CD4-positive, alpha-beta T cell (primary cell): ENCODE data around the gene GPC6. TPM values are rescaled to one million over a fixed set of nuclear protein-coding genes. Genes with fewer than 3 reads are reported as not detected.

Source experiments
- ATAC-seq: fragments of 200-7000 bp; cut with Tn5 transposase; one replicate; pipeline ENCODE4 v1.10.0; 2022; ENCODE audit warnings: mild to moderate bottlenecking; ENCODE audit not compliant: poor library complexity
- CTCF ChIA-PET: fragments of 350-600 bp; sonication (Branson Sonifier 250); formaldehyde crosslinking; loops from one replicate; lab custom pipeline; 2021; ENCODE audit warnings: antibody characterized with exemption, inconsistent platforms; lab: Charles Lee
- POLR2A ChIA-PET: fragments of 350-600 bp; sonication (Branson Sonifier 250); formaldehyde crosslinking; loops from one replicate; lab custom pipeline; 2021; ENCODE audit warnings: antibody characterized with exemption, inconsistent platforms; lab: Charles Lee
- DNase-seq, 14 experiments: peaks; one replicate each; pipeline ENCODE4 v3.0.0-alpha.2; 2013 to 2020; ENCODE audit warnings: mixed read lengths in 2 of 14
- H3K27ac ChIP-seq, 2 donors: one replicate each; pipeline versions ENCODE4 v1.5.1 to v1.7.0; 2013; ENCODE audit warnings: low read length in 2 of 2, low read depth in 1 of 2, mild to moderate bottlenecking in 1 of 2
- H3K27me3 ChIP-seq, 2 experiments: 1 replicate in 1 of 2; 2 replicates in 1 of 2; pipeline versions ENCODE4 v1.6.1 to v1.7.0; 2013; ENCODE audit warnings: low read length in 2 of 2, control low read depth in 1 of 2, mild to moderate bottlenecking in 1 of 2, moderate library complexity in 1 of 2; ENCODE audit not compliant: insufficient read depth in 2 of 2, control insufficient read depth in 1 of 2
- H3K36me3 ChIP-seq: one replicate; pipeline ENCODE4 v1.6.1; 2013; ENCODE audit warnings: low read length, control low read depth; ENCODE audit not compliant: insufficient read depth
- H3K4me1 ChIP-seq: one replicate; pipeline ENCODE4 v1.6.1; 2013; ENCODE audit warnings: low read length, control low read depth; ENCODE audit not compliant: insufficient read depth
- H3K4me3 ChIP-seq: one replicate; pipeline ENCODE4 v1.5.1; 2013; ENCODE audit warnings: mild to moderate bottlenecking, low read length, moderate library complexity
- H3K9me3 ChIP-seq, 2 experiments: 1 replicate in 1 of 2; 2 replicates in 1 of 2; pipeline versions ENCODE4 v1.6.1 to v1.7.0; 2013; ENCODE audit warnings: low read length in 2 of 2, mild to moderate bottlenecking in 2 of 2, control low read depth in 1 of 2, moderate library complexity in 1 of 2; ENCODE audit not compliant: control insufficient read depth in 1 of 2, insufficient read depth in 1 of 2
- H3K27ac Mint-ChIP-seq: one replicate; pipeline ENCODE4 v1.8.0; 2020; ENCODE audit warnings: mixed read lengths
- H3K27me3 Mint-ChIP-seq: one replicate; pipeline ENCODE4 v1.8.0; 2021; ENCODE audit warnings: mixed read lengths
- H3K36me3 Mint-ChIP-seq: one replicate; pipeline ENCODE4 v1.8.0; 2021; ENCODE audit warnings: low read depth, mixed read lengths
- H3K4me1 Mint-ChIP-seq: one replicate; pipeline ENCODE4 v1.8.0; 2021; ENCODE audit warnings: low read depth, mixed read lengths
- H3K4me3 Mint-ChIP-seq: one replicate; pipeline ENCODE4 v1.8.0; 2020; ENCODE audit warnings: mild to moderate bottlenecking, mixed read lengths
- H3K9me3 Mint-ChIP-seq: one replicate; pipeline ENCODE4 v1.8.0; 2020; ENCODE audit warnings: mixed read lengths
- intact Hi-C, 2 experiments: fragments of 100-400 bp; cut with DNase I in 1 of 2; cut with micrococcal nuclease in 1 of 2; formaldehyde crosslinking; loops; one replicate each; pipeline versions ENCODE4 v1.15.1 to v1.9.0; 2023 to 2025; cut with DNase I, micrococcal nuclease
- total RNA-seq, 174 experiments: library from RNA in 2 of 174; stranded (reverse) in 2 of 174; gene quantifications; one replicate each; pipeline ENCODE4 v1.2.3 and lab custom pipeline; 2021 to 2026
- TF ChIP-seq, protein P1 (sequence below): fragments of 200-600 bp; IDR thresholded peaks from one replicate; pipeline ENCODE4 v1.8.0; 2022; ENCODE audit warnings: antibody characterized with exemption, mild to moderate bottlenecking

The GPC6 gene
- total RNA-seq, 2 experiments from 2014 or later: not detected

DNA sequence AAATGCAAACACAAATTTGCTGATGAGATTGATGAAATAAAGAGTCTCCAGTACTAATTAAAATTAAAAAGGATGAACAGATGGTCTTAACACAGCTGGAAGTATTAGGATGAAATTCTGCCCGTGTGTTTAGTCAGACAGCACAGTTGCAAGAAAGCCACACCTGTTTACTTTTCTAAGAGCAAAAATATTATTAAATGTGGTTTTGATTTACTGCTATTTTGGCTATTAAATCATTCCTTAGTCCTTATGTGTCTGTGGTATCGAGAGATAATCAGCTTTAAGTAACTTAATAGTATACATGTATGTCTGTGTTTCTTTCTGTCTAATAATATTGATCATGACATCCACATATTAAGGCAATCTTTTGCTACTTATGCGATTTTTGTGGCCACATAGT lies 494.9 kb downstream of the GPC6 start:
- no peaks in the 10 kb centered on the region for H3K4me1 Mint-ChIP-seq
- CTCF ChIA-PET: no interaction called here

DNA sequence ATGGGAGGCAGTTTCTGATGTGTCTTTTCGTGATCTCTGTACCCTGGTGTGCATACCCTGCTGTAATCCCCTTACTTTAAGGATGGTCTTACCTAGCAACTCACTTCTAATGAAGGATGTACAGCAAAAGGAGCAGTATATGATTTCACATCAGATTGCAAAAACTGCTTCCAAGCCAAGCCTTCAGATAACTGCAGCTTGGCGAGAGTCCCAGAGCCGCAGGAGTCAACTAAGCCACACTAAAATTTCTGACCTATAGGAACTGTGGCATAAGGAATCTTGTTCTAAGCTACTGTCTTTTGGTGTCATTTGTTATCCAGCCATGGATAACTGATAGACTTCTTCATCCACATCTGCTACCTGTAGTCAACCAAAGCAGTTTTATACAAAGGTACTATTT lies 496.7 kb downstream of the GPC6 start:
- H3K36me3 Mint-ChIP-seq: no peaks in the 10 kb centered on the region
- TF ChIP-seq, protein P1, sequence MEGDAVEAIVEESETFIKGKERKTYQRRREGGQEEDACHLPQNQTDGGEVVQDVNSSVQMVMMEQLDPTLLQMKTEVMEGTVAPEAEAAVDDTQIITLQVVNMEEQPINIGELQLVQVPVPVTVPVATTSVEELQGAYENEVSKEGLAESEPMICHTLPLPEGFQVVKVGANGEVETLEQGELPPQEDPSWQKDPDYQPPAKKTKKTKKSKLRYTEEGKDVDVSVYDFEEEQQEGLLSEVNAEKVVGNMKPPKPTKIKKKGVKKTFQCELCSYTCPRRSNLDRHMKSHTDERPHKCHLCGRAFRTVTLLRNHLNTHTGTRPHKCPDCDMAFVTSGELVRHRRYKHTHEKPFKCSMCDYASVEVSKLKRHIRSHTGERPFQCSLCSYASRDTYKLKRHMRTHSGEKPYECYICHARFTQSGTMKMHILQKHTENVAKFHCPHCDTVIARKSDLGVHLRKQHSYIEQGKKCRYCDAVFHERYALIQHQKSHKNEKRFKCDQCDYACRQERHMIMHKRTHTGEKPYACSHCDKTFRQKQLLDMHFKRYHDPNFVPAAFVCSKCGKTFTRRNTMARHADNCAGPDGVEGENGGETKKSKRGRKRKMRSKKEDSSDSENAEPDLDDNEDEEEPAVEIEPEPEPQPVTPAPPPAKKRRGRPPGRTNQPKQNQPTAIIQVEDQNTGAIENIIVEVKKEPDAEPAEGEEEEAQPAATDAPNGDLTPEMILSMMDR: no peak
- ChIA-PET POLR2A (no interaction called here), CTCF (no interaction called here)
- Histone ChIP-seq H3K4me1 (no peaks in the 10 kb centered on the region), H3K27me3 (no peaks in the 10 kb centered on the region), H3K36me3 (no peaks in the 10 kb centered on the region), H3K9me3 (no peaks in the 10 kb centered on the region), H3K4me3 (no peak overlapping the region), H3K27ac (no peak overlapping the region)
- peaks cover 5% of the 10 kb centered on the region for H3K9me3 Mint-ChIP-seq
- no peak for ATAC-seq
- intact Hi-C loops: no loop called here
- H3K4me1 Mint-ChIP-seq: no peaks in the 10 kb centered on the region
- no peak overlapping the region for H3K4me3 Mint-ChIP-seq
- H3K27ac Mint-ChIP-seq: no peak overlapping the region
- DNase-seq: no peak
- no peaks in the 10 kb centered on the region for H3K27me3 Mint-ChIP-seq

More for the DNA sequence above, 494.9 kb downstream of the GPC6 start:
- Histone ChIP-seq H3K36me3 (no peaks in the 10 kb centered on the region), H3K4me3 (no peak overlapping the region), H3K27me3 (no peaks in the 10 kb centered on the region), H3K27ac (no peak overlapping the region), H3K9me3 (no peaks in the 10 kb centered on the region), H3K4me1 (no peaks in the 10 kb centered on the region)
- no peak for ATAC-seq
- Mint-ChIP-seq H3K27me3 (no peaks in the 10 kb centered on the region), H3K27ac (no peak overlapping the region), H3K4me3 (no peak overlapping the region), H3K36me3 (no peaks in the 10 kb centered on the region), H3K9me3 (peaks cover 8% of the 10 kb centered on the region)
- TF ChIP-seq, protein P1: no peak
- no peak for DNase-seq
- POLR2A ChIA-PET: no interaction called here
- intact Hi-C loops: no loop called here

GRCh38 chr13:93724187-93724586 lies 497.6 kb downstream of the GPC6 start:
- POLR2A ChIA-PET: no interaction called here
- H3K4me3 ChIP-seq: no peak overlapping the region
- ATAC-seq (no peak), DNase-seq (no peak)
- CTCF ChIA-PET: no interaction called here
- Mint-ChIP-seq H3K27me3 (no peaks in the 10 kb centered on the region), H3K27ac (no peak overlapping the region), H3K4me1 (no peaks in the 10 kb centered on the region), H3K4me3 (no peak overlapping the region), H3K36me3 (no peaks in the 10 kb centered on the region), H3K9me3 (peaks cover 5% of the 10 kb centered on the region)
- no peaks in the 10 kb centered on the region for H3K9me3 ChIP-seq
- TF ChIP-seq, protein P1: no peak
- H3K4me1 ChIP-seq: no peaks in the 10 kb centered on the region
- no peaks in the 10 kb centered on the region for H3K27me3 ChIP-seq
- intact Hi-C loops: no loop called here
- H3K27ac ChIP-seq: no peak overlapping the region
- no peaks in the 10 kb centered on the region for H3K36me3 ChIP-seq
